GM19240 (cell line): ENCODE measurements around the gene FBLN2.
"Not testable (repeated sequence)": the region's sequence is repeated elsewhere in the genome, so short reads cannot be mapped to it uniquely, and the experiment has no call there.

ENCODE experiments used
- DNase-seq: peaks from one replicate; pipeline ENCODE4 v3.0.0; 2011; ENCODE audit warnings: low spot score; ENCODE audit not compliant: insufficient read length

Gene FBLN2

DNA sequence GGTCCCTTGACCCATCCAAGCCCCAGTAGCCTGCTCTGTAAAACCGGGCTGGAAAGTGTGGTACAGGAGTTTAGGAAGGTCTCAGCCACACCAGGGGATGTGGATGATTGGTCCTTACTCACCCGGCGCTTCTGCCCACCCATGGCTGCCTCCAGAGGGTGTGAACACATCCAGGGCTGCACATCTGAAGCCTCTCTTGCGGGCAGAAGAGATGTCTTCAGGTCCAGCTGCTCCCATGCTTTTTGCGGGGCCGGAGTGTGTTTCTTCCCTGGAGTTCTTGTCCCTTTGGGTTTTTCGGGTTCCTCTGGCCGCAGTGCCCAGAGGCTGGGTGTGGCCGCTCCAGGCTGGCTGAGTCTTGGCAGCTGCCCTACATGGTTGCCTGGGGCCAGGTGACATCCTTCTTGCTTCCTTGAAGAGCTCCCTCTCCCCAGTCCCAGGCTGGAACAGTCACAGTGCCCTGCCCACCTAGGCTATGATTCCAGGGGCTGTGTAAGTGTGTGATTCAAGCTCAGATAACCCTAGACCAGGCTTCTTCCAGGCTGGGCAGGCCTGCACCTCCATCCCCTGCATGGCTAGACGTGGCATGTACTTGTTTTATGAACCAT lies 34.9 kb upstream of the FBLN2 start:
- DNase-seq: no peak

DNA sequence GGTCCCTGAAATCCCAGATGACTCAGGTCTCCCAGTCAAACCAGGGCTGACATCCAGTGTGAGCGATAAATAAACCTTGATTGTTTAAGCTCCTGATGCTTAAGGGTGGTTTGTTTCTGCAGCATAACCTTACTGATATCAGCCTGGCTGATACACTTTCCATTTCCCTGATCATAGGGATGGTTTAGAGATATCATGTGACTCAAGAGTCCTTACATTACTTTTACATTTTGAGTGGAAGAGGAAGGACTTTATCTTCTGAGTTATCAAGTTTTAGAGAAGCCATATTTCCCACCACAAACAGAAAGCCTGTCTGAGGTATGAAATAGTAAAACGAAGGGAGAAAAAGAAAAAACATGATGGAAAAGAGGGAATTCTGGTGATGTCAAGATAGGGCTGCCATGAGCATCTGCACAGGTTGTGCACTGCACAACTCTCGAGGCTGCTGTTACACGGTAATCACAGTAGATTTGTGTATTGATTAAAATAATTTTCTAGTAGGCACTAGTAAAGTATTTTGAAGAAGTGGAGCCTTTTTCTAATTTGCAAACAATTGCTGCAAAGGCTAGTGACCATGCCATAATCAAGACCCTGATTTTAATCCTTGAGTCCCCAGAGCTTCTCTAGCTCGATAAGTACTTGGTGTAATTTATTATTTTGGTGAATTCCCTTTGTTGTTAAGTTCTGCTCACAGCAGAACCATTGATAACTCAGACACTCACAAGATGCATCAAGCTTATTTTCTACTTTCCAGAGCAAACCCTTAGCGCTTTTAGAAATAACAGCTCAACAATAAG lies 34.1 kb upstream of the FBLN2 start:
- DNase-seq: no peak

DNA sequence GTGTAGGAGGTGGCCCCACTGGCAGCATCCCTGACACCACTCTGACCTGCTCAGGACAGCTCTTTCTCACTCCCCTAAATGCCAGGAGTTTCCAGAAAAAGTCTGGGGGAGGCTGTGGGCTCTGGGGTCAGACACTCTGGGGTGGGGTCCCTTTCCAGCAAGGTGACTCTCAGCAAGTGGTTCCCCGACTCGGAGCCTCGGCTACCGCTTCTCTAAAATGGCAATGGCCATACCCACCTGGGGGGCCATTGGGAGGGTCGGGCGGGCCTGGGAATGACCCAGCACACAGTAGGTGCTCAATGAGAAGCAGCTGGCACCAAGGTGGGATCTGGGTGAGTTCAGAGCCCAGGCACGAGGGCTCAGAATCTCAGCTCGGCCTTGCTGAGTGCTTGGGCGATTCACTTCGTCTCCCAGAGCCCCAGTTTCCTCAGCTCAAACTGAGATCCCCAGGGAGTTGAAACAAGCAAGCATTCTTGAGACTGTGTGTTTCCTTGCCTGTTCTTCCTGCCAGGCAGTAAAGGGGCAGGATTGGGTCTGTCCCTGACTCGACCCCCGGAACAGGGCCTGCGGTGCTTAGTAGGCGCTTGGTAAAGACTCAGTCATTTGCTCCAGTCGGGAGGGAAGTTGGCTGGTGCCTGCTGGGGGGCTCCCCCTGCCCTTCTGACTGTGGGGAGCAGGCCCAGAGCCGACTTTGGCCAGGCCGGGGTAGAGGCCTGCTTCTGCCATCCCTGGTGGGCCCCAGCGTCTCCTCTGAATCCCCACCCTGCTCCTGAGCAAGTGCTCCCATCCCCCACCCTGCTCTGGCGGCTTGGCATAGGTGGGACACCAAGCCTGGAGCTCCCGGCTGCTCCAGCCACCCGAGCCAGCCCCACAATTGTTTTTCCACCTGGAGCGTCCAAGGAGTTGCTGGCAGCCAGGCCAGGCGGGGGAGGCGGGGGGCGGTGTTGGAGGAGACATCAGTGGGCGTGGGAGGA lies 32.9 kb upstream of the FBLN2 start:
- no peak for DNase-seq

DNA sequence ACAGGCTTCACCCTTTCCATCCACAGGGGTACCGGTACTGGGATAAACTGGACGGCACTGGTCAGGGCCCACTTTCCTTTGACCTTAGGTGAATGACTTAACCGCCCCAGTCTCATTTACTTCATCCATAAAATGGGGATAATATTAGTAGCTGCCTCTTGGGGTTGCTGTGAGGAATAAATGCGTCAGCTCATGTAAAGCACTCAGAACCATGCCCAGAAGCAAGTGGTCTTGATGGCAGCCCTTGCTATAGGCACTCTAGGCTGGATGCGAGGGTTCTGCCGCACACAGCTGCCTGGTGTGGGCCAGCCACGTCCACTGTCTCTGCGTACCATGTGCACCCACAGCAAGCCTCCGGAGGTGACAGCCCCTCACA lies 32.2 kb upstream of the FBLN2 start:
- DNase-seq: no peak

DNA sequence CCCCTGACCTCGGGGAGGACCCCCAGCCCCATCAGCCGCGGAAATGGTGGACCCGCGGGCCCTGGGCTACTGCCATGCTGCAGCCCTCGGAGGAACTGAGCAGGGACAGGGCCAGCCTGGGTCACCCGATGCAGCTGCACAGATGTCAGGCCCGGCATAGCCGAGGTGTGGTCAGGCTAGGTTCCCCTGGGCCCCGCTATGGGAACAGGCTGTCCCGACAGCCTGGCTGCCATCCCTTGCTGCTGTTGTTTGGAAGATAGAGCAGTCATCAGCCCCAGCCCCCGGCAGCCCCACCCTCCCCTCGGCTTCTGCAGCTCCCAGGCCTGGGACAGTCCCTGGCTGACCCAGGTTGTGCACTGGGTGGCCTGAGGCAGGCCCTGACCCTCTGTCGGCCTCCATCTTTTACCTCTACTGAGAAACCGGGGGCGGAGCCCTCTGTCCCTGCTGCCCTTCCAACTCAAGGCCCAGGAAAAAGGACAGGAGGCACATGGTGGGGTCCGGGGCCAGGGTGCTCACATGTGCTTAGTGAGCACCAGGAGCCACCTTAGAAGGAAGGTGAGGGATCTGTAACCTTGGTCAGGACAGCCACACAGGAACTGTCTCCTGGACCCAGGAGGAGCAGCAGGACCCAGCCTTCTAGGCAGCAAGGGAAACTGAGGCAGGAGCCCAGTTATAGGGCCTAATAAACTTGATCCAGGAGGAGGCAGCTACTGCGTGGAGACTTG lies 31.5 kb upstream of the FBLN2 start:
- no peak for DNase-seq

DNA sequence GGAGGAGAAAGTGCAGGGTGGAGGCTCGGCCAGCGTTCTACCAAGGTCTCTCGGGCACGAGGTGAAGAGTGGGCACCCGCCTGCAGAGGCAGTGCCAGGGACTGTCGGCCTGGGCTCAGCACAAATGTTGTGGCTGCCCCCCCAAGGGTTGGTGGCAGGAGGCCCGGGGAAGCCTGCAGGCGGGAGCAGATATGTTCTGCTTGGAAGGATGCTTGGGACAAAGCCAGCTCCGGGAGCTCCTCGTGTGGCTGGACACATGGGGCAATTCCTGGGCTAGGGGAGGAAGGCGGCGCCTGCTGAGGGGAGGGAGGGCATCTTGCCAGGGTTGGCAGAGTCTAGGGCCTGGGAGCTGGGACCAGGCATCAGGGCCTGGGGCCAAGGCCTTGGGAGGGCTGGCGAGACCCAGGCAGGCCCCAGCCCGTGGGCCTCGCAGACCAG lies 30.4 kb upstream of the FBLN2 start:
- no peak for DNase-seq

DNA sequence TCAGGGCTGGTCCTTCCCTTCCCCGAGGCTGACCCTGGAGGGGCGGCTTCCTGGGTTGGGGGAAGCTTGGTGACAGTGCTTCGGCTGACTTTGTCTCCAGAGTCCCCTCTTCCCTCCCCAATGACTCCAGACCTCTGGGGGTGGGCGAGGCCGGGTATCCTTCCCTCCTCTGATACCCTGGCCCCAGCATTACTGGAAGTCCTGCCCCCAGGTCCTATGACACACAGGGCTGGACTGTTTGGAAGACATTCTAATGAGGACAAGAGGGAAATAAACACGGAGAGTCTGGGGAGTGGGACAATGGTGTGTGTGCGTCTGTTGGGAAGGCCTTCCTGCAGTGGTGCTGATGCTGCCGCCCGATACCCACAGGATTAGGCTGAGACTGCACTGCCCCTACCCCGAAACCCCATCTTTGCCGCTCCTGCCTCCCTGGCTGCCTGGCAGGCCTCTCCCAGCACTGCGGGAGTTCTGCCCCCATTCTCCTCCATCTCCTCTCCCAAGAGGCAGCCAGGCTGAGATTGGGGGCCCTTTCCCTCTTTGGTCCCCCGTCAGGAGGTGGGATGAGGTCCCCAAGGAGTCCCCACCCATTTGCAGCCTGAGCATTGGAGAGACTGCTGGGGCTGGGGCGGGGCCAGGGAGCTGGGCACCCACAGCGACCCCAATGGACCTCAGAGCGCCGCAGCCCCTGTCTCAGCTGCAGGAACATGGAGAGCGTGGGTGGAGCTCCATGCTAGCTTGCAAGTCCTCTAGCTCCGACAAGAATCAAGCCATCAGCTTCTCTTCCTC lies 29.7 kb upstream of the FBLN2 start:
- no peak for DNase-seq

DNA sequence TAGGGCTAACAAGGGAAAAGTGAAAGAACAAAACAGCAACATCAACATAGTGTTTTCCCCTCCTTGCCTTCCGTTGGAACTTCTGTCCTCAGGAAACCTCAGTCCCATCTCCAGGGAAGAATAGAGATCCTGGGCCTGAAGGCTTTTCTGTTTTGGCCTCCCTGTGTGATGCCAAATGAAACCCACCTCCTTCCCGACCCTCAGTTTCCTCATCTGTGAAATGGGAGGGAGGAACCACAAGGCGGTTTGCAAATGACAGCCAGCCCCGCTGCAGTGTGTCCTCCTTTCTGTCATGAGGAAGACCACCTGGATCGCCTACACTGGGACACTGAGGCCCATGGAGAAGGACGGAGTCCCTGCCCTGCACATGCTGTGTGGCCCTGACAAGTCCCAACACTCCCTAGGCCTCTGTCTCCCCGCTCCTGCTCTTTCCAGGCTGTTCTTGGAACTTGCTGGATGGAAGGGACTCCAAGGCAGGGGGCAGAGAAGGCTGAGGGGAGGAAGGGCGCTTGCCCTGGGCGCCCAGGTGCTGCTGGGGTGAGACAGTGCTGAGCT lies 28.5 kb upstream of the FBLN2 start:
- no peak for DNase-seq

DNA sequence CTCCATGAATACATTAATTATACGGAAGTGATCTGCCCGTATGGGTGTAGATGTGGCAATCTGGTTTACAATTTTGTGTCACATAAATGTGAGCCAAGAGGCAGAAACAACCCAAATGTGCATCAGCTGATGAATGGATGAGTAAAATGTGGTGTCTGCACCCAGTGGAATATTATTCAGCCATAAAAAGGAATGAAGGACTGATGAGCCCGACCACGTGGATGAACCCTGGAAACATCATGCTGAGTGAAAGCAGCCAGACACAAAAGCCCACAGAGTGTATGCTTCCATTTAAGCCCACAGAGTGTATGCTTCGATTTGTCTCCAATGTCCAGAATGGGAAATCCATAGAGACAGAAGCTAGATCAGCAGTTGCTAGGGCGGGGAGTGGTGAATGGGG lies 27.6 kb upstream of the FBLN2 start:
- DNase-seq: no peak

DNA sequence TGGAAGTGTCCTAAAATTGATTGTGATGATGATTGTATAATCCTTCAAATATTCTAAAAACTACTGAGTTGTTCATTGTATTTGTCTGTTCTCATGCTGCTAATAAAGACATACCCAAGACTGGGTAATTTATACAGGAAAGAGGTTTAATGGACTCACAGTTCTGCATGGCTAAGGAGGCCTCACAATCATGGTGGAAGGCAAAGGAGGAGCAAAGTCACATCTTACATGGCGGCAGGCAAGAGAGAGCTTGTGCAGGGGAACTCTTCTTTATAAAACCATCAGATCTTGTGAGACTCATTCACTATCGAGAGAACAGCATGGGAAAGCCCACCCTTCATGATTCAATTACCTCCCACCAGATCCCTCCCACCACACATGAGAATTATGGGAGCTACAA lies 27.2 kb upstream of the FBLN2 start:
- not testable (repeated sequence) for DNase-seq

DNA sequence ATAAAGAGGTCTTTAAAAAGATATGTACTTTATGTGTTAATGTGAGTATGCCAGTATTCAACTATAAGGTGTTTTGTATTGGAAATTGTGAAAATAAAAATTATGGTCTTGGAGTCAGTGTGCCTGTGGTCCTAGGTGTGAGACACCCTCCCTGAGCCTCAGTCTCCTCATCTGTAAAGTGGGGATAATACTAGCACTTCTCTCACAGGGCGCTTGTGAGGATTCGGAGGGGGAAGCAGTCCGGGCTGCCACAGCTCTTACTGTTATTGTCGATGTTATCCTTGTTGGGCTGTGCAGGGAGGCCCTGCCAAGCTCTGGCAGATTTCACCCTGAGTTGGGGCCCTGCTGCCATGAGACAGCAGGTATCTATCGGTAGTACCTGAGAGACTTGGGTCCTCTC lies 26.7 kb upstream of the FBLN2 start:
- no peak for DNase-seq

DNA sequence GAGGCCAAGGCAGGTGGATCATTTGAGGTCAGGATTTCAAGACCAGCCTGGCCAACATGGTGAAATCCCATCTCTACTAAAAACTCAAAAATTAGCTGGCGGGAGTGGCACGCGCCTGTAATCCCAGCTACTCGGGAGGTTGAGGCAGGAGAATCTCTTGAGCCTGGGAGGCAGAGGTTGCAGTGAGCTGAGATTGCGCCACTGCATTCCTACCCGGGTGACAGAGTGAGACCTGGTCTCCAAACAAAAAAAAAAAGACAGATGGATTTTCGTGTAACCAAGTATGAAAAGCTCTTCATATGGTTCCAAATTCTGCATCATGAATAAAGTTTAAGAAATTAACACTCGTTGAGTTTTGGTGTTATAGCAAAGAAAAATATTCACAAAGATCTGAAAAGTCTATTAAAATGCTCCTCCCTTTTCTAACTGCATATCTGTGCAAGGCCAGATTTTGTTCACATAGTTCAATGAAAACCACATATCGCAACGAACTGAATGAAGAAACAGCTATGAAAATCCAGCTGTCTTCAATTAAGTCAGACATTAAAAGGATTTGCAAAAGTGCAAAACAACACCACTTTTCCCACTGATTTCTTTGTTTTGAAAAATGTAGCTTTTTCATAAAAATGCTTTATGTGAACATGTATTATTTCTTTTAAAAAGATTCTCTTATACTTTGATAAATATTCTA lies 23.8 kb upstream of the FBLN2 start:
- no peak for DNase-seq

DNA sequence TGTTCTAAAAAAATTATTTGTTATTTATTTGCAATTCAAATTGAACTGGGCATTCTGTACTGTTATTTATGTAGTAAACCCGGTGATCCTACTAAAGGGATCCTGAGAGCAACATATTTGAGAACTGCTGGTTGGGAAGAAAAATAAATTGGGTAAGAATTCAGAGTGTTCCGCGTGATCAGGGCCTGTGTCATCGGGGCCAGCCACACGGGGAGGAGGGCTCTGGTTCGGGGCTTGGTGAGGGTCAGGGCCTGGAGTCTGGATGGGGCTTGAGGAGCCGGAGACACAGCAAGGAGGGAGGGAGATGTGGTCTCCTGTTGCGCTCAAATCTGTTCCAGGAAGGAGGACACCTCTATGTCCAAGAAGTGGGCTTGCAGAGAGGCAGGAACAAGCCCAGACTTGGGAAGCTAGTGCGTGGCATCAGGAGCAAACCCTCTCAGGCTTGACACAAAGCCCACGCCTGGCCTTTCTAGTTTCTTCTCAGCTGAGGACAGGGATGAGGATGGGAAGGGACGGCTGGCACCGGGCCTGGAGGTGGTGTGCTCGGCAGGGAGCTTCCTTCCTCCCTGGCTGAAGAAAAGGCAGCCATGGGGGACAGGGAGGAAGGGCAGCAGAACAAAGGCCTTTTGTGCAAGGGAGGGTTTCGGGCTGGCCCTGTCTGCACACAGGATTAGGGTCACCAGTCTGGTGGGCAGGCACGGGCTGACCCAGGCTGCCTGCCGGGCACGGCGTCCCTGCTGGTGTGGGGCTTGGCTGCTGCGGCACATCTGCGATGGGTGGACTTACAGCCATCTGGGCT lies 22.9 kb upstream of the FBLN2 start:
- DNase-seq: no peak

DNA sequence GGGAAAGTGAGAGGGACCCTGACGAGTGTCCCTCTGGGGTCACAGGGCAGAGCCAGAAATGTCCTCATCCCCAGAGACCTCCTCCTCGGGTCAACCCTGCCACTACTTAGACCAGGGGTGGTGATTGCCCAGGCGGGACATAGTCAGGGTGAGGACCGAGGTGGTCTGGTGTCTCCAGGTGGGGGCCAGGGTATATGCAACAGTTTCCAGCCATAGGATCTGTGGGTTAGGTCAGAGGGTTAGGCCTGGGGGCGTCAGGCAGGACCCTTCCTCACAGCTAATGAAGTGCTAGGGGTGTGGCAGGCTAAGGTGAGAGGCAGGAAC lies 22.3 kb upstream of the FBLN2 start:
- DNase-seq: no peak

DNA sequence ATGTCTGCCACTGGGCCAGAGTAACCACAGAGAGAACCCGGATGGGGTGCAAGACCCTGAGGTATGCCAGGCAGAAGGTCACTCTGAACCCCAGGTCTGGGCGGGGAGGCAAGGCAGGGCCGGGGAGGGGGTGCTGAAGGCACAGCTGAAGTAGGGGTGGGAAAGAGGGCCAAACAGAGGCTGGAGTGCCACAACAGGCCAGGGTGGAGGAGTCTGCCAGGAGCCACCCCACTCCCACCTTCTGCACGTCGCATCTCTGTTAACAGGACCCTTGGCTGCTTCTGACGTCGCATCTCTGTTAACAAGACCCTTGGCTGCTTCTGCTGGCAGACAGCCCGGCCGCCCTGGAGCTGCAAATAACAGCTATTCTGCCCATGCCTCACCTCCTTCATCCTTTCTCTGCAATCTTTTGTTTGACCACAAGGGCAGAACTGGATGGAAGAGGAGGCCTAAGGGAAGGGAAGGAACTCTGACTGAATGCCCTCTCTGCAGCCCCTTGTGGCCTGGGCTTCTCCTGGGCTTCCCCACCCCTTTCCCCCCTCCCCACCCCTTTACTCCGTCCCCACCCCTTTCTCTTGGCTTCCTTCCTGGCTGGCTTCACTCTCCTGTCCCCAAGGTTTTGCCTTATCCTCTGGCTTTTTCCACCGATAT lies 20.6 kb upstream of the FBLN2 start:
- DNase-seq: no peak

DNA sequence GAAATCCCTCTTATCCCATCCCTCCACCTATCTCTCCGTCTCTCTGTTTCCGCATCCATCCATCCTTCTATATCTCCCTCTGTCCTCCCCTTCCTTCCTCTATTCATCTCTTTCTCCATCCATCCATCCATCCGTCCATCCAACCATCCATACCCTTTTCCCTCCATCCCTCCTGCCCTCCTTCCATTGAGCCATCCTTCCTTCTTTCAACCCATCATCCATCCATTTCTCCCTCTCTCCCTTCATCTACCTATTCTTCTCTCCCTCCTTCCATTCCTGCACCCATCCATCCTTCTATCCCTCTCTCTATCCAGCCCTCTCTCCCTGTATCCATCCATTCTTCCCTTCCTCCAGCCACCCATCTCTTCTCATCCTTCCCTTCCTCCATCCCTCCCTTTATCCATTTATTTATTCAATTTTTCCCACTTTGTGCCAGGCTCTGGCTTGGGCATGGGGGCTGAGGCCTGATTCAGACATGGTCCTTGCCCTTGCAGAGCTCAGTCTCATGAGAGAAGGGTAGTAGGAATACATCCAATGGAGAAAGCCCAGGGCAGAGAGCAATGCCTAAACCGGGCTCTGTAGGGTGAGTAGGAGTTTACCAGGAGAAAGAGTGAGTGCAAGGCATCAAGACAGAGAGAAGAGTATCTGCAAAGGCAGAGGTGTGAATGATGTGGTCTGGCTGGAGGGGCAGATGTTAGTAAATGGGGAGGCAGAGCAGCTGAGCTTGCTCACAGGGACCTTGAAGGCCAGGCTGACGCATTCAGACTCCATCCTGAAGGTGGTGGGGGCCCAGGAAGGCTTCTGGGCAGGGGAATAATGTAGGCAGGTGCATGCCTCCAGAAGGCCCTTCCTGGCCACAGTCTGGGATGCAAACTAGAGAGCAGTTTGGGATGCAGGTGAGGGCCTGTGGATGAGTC lies 19.5 kb upstream of the FBLN2 start:
- no peak for DNase-seq

DNA sequence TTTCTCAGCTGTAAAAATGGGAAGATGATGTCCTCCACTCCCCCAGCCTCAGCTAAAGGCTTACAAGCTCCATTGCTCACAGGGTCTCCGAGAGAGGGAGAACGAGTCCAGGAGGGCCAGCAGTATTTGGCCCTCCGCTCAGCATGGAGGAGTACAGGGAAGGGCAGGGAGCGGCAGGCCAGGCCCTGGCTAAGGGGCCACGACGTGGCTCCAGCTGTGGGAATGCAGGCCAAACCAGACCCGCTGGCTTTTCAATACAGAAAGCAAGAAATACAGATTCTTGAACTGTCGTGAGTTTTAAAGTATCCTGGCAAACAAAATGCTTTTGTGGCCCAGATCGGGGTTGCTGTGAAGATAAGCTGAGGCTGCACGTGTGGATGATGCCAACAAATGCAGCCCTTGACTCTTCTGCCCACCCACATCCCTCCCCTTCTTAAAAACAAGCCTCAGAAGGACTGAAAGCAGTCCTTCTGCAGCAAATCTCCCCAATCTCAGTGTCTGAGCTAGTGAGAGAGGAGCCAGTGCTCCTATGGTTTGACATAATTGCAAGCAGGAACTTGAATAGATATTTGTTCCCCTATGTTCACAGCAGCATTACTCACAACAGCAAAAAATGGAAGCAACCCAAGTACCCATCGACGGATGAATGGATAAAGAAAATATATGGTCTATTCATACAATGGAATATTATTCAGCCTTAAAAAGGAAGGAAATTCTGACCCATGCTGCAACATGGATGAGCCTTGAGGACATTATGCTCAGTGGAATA lies 18.5 kb upstream of the FBLN2 start:
- DNase-seq: no peak
